Erythroblast (primary cell): Measurements from ENCODE around the gene IL31.

ENCODE experiments used
- GATA1 ChIP-seq: IDR thresholded peaks from 2 replicates; pipeline ENCODE4 v1.6.1; 2011; ENCODE audit warnings: low read depth, mild to moderate bottlenecking, control low read depth, low read length, moderate library complexity
- POLR2A ChIP-seq: IDR thresholded peaks from 2 replicates; pipeline ENCODE4 v1.6.1; 2011; ENCODE audit warnings: mild to moderate bottlenecking, low read length

- TF ChIP-seq POLR2A = no peak
- TF ChIP-seq GATA1 = no peak
These were observed 14.1 kb downstream of the IL31 start for GRCh38 chr12:122159882-122160281.
